GM13977 (cell line): ENCODE results near the gene FATE1.

ENCODE experiments used
- DNase-seq: peaks from one replicate; pipeline ENCODE4 v3.0.0; 2012; ENCODE audit warnings: low spot score
- CTCF ChIP-seq: IDR thresholded peaks from 2 replicates; pipeline ENCODE4 v1.5.1; 2012; ENCODE audit warnings: mild to moderate bottlenecking, control low read depth; ENCODE audit not compliant: insufficient read depth; ENCODE audit errors: extremely low read depth, missing control alignments
- in situ Hi-C: fragments of 300-500 bp; cut with MboI; formaldehyde crosslinking; loops from one replicate; pipeline ENCODE4 v1.12.0; 2022; ENCODE audit warnings: low sequenced_read_pairs, low pct_unique_long_range_greater_than_20kb, mixed read lengths, inconsistent platforms; ENCODE audit not compliant: unreplicated experiment

The FATE1 gene

GRCh38 chrX:151698485-151698884 lies 17.4 kb upstream of the FATE1 start:
- in situ Hi-C loops: loop anchor here (25.0 kb wide), 1 partner anchor 536 kb away; no protein-coding TSS in a partner anchor
- DNase-seq: no peak
- TF ChIP-seq CTCF: no peak

GRCh38 chrX:151699746-151700145 lies 16.1 kb upstream of the FATE1 start:
- in situ Hi-C loops: loop anchor here (25.0 kb wide), 1 partner anchor 537 kb away; no protein-coding TSS in a partner anchor
- DNase-seq: no peak
- TF ChIP-seq CTCF: no peak

- DNase-seq: no peak
- in situ Hi-C loops: no loop called here
- TF ChIP-seq CTCF: no peak
Observed at GRCh38 chrX:151700581-151700980, 15.3 kb upstream of the FATE1 start.

GRCh38 chrX:151701071-151701470 lies 14.8 kb upstream of the FATE1 start:
- DNase-seq: no peak
- TF ChIP-seq CTCF: no peak
- in situ Hi-C loops: no loop called here

- DNase-seq: no peak
- in situ Hi-C loops: no loop called here
- no peak for TF ChIP-seq CTCF
Observed at GRCh38 chrX:151701531-151701930, 14.3 kb upstream of the FATE1 start.

- no peak for TF ChIP-seq CTCF
- in situ Hi-C loops: no loop called here
- no peak for DNase-seq
Observed at GRCh38 chrX:151702026-151702714, 13.7 kb upstream of the FATE1 start.
